H9 (cell line): ENCODE measurements around the gene GCNA. TPM values are rescaled to one million over a fixed set of nuclear protein-coding genes. Genes with fewer than 3 reads are reported as not detected.

Experiments
- DNase-seq: peaks from one replicate; pipeline ENCODE4 v3.0.0-alpha.2; 2017
- H2AFZ ChIP-seq: one replicate; pipeline ENCODE4 v1.6.1; 2013; ENCODE audit warnings: mild to moderate bottlenecking, low read length, control low read depth, moderate library complexity
- H2AK5ac ChIP-seq: 2 replicates; pipeline ENCODE4 v1.6.1; 2013; ENCODE audit warnings: low read length, control low read depth, mixed read lengths; ENCODE audit not compliant: insufficient read length
- H2BK120ac ChIP-seq: one replicate; pipeline ENCODE4 v1.6.1; 2013; ENCODE audit warnings: low read depth, mild to moderate bottlenecking, low read length, control low read depth, inconsistent platforms; ENCODE audit not compliant: poor library complexity, severe bottlenecking
- H2BK12ac ChIP-seq: 2 replicates; pipeline ENCODE4 v1.6.1; 2013; ENCODE audit warnings: low read length, control low read depth, mixed read lengths, low read depth; ENCODE audit not compliant: insufficient read length
- H2BK15ac ChIP-seq: 2 replicates; pipeline ENCODE4 v1.6.1; 2013; ENCODE audit warnings: low read depth, low read length, control low read depth
- H2BK20ac ChIP-seq: one replicate; pipeline ENCODE4 v1.6.1; 2013; ENCODE audit warnings: low read depth, mild to moderate bottlenecking, low read length, control low read depth, inconsistent platforms; ENCODE audit not compliant: poor library complexity, severe bottlenecking
- H2BK5ac ChIP-seq: 2 replicates; pipeline ENCODE4 v1.6.1; 2013; ENCODE audit warnings: low read length, control low read depth, mixed read lengths; ENCODE audit not compliant: insufficient read length
- H3K14ac ChIP-seq: 2 replicates; pipeline ENCODE4 v1.6.1; 2013; ENCODE audit warnings: low read length, control low read depth; ENCODE audit not compliant: insufficient read depth
- H3K18ac ChIP-seq: 2 replicates; pipeline ENCODE4 v1.6.1; 2013; ENCODE audit warnings: low read depth, mild to moderate bottlenecking, mixed read lengths, low read length, control low read depth; ENCODE audit not compliant: insufficient read length
- H3K23ac ChIP-seq: 2 replicates; pipeline ENCODE4 v1.6.1; 2013; ENCODE audit warnings: low read length, control low read depth, mixed read lengths, low read depth; ENCODE audit not compliant: insufficient read length
- H3K23me2 ChIP-seq: 2 replicates; pipeline ENCODE4 v1.6.1; 2013; ENCODE audit warnings: low read depth, mild to moderate bottlenecking, mixed read lengths, low read length, control low read depth; ENCODE audit not compliant: insufficient read length, poor library complexity, severe bottlenecking
- H3K27ac ChIP-seq: 2 replicates; pipeline ENCODE4 v1.5.1; 2013; ENCODE audit warnings: low read length, control low read depth, mixed read lengths, low read depth; ENCODE audit not compliant: insufficient read length
- H3K27me3 ChIP-seq: 2 replicates; pipeline ENCODE4 v1.6.1; 2013; ENCODE audit warnings: low read length, control low read depth, inconsistent platforms; ENCODE audit not compliant: insufficient read depth
- H3K4ac ChIP-seq: 2 replicates; pipeline ENCODE4 v1.6.1; 2013; ENCODE audit warnings: low read depth, mild to moderate bottlenecking, control low read depth, inconsistent platforms, low read length, moderate library complexity
- H3K4me1 ChIP-seq: 2 replicates; pipeline ENCODE4 v1.6.1; 2013; ENCODE audit warnings: low read length, control low read depth, inconsistent platforms; ENCODE audit not compliant: insufficient read depth
- H3K4me2 ChIP-seq: 2 replicates; pipeline ENCODE4 v1.6.1; 2013; ENCODE audit warnings: low read length, control low read depth, mixed read lengths; ENCODE audit not compliant: insufficient read length, insufficient read depth
- H3K56ac ChIP-seq: 2 replicates; pipeline ENCODE4 v1.6.1; 2013; ENCODE audit warnings: low read depth, mild to moderate bottlenecking, mixed read lengths, low read length, control low read depth; ENCODE audit not compliant: insufficient read length
- H3K79me1 ChIP-seq: 2 replicates; pipeline ENCODE4 v1.6.1; 2013; ENCODE audit warnings: low read depth, mild to moderate bottlenecking, moderate library complexity, low read length, control low read depth, inconsistent platforms; ENCODE audit not compliant: insufficient read depth, poor library complexity, severe bottlenecking
- H3K79me2 ChIP-seq: 2 replicates; pipeline ENCODE4 v1.6.1; 2013; ENCODE audit warnings: low read length, control low read depth, inconsistent platforms; ENCODE audit not compliant: insufficient read depth
- H3K9ac ChIP-seq: 2 replicates; pipeline ENCODE4 v1.6.1; 2013; ENCODE audit warnings: low read length, control low read depth, mixed read lengths; ENCODE audit not compliant: insufficient read length; ENCODE audit errors: extremely low read depth
- H3K9me3 ChIP-seq: one replicate; pipeline ENCODE4 v1.6.1; 2013; ENCODE audit warnings: low read depth, low read length, inconsistent platforms; ENCODE audit not compliant: control insufficient read depth
- H3T11ph ChIP-seq: one replicate; pipeline ENCODE4 v1.6.1; 2013; ENCODE audit warnings: mild to moderate bottlenecking, low read length, control low read depth, inconsistent platforms
- H4K20me1 ChIP-seq: one replicate; pipeline ENCODE4 v1.6.1; 2013; ENCODE audit not compliant: control insufficient read depth, insufficient read length, insufficient read depth
- H4K5ac ChIP-seq: 2 replicates; pipeline ENCODE4 v1.6.1; 2013; ENCODE audit warnings: low read depth, mild to moderate bottlenecking, mixed read lengths, low read length, control low read depth; ENCODE audit not compliant: insufficient read length
- H4K8ac ChIP-seq: replicated peaks from 2 replicates; pipeline ENCODE4 v1.6.1; 2013; ENCODE audit warnings: low read length, control low read depth, mixed read lengths, low read depth; ENCODE audit not compliant: insufficient read length
- H4K91ac ChIP-seq: 2 replicates; pipeline ENCODE4 v1.6.1; 2013; ENCODE audit warnings: low read depth, mild to moderate bottlenecking, moderate library complexity, mixed read lengths, low read length, control low read depth; ENCODE audit not compliant: insufficient read length
- H3K27ac Mint-ChIP-seq, 3 experiments: 2 replicates in 2 of 3; 3 replicates in 1 of 3; pipeline ENCODE4 v1.8.0; 2020 to 2021; ENCODE audit warnings: mixed read lengths in 3 of 3, mild to moderate bottlenecking in 1 of 3, moderate library complexity in 1 of 3
- H3K27me3 Mint-ChIP-seq: 2 replicates; pipeline ENCODE4 v1.8.0; 2021; ENCODE audit warnings: low read depth, mild to moderate bottlenecking, moderate library complexity, mixed read lengths
- H3K36me3 Mint-ChIP-seq, 3 experiments: 2 replicates in 2 of 3; 3 replicates in 1 of 3; pipeline ENCODE4 v1.8.0; 2020 to 2021; ENCODE audit warnings: low read depth in 3 of 3, mixed read lengths in 3 of 3; ENCODE audit not compliant: insufficient read depth in 1 of 3
- H3K4me1 Mint-ChIP-seq, 2 experiments: 2 replicates each; pipeline ENCODE4 v1.8.0; 2020; ENCODE audit warnings: mixed read lengths in 2 of 2
- H3K4me3 Mint-ChIP-seq, 2 experiments: 2 replicates in 1 of 2; 3 replicates in 1 of 2; pipeline ENCODE4 v1.8.0; 2020 to 2021; ENCODE audit warnings: mild to moderate bottlenecking in 2 of 2, mixed read lengths in 2 of 2, moderate library complexity in 1 of 2
- H3K9me3 Mint-ChIP-seq, 2 experiments: 2 replicates in 1 of 2; 3 replicates in 1 of 2; pipeline ENCODE4 v1.8.0; 2020; ENCODE audit warnings: mild to moderate bottlenecking in 2 of 2, mixed read lengths in 2 of 2, moderate library complexity in 1 of 2
- WGBS: extraction: QIAGEN DNeasy Blood & Tissue Kit; methylation state at CpG from one replicate; pipeline ENCODE4 v1.1.7; 2013; ENCODE audit warnings: missing lambda C conversion rate, low lambda C conversion rate, mixed read lengths; ENCODE audit not compliant: insufficient read length; ENCODE audit errors: extremely low coverage; 5-methylcytosine and 5-hydroxymethylcytosine counted together
- total RNA-seq: library from RNA; stranded (reverse); gene quantifications from 2 replicates; pipeline ENCODE4 v1.2.1, GENCODE V29; 2021
- TF ChIP-seq, protein P1 (sequence below): fragments of 200-600 bp; sonication (generic); conservative IDR thresholded peaks from 3 replicates; pipeline ENCODE4 v1.8.0; 2021; ENCODE audit warnings: antibody characterized with exemption, mild to moderate bottlenecking

The GCNA gene
- total RNA-seq, 1 experiment from 2014 or later = 0.96 TPM

GRCh38 chrX:71533516-71533850, 44.8 kb upstream of the GCNA start:
- no CpG with 5 or more reads among the region's 12 CpGs for WGBS
- Histone ChIP-seq H3K4ac (no peak overlapping the region), H3K23ac (no peak overlapping the region), H2AFZ (no peak overlapping the region), H3K18ac (no peak overlapping the region), H4K5ac (peak overlapping the region; percentile 94), H3K27ac (peak overlapping the region; percentile 12), H2BK120ac (no peak overlapping the region), H4K91ac (peak overlapping the region; percentile 20), H4K20me1 (no peaks in the 10 kb centered on the region), H3K56ac (peak overlapping the region; percentile 76), H2BK5ac (peak overlapping the region; percentile 83), H2BK20ac (no peak overlapping the region), H3K79me2 (peaks cover 33% of the 10 kb centered on the region; the same call in 1 of the 2 replicates), H3K9ac (peak overlapping the region; percentile 94), H4K8ac (no peak overlapping the region), H3K4me2 (peak overlapping the region; percentile 65), H2BK12ac (no peak overlapping the region), H3K23me2 (peaks cover 8% of the 10 kb centered on the region), H2BK15ac (no peak overlapping the region; the same call in 1 of the 2 replicates), H2AK5ac (no peak overlapping the region), H3K9me3 (peaks cover 36% of the 10 kb centered on the region), H3T11ph (no peak overlapping the region), H3K27me3 (no peaks in the 10 kb centered on the region), H3K14ac (no peak overlapping the region), H3K79me1 (no peaks in the 10 kb centered on the region), H3K4me1 (no peaks in the 10 kb centered on the region; the same call in none of the 2 replicates)
- peak overlapping the region; percentile 92 to 95 for H3K4me3 Mint-ChIP-seq
- H3K9me3 Mint-ChIP-seq = peaks cover 68 to 72% of the 10 kb centered on the region in 2 experiments
- peaks cover 2% of the 10 kb centered on the region; the same call in 1 of the 2 replicates for H3K27me3 Mint-ChIP-seq
- DNase-seq = no peak
- H3K4me1 Mint-ChIP-seq = peaks cover 10 to 24% of the 10 kb centered on the region in 2 experiments
- peaks cover 15 to 44% (median 29%) of the 10 kb centered on the region in 3 experiments for H3K36me3 Mint-ChIP-seq
- peak overlapping the region; percentile 88 to 99 (median 97) for H3K27ac Mint-ChIP-seq
- TF ChIP-seq, protein P1, sequence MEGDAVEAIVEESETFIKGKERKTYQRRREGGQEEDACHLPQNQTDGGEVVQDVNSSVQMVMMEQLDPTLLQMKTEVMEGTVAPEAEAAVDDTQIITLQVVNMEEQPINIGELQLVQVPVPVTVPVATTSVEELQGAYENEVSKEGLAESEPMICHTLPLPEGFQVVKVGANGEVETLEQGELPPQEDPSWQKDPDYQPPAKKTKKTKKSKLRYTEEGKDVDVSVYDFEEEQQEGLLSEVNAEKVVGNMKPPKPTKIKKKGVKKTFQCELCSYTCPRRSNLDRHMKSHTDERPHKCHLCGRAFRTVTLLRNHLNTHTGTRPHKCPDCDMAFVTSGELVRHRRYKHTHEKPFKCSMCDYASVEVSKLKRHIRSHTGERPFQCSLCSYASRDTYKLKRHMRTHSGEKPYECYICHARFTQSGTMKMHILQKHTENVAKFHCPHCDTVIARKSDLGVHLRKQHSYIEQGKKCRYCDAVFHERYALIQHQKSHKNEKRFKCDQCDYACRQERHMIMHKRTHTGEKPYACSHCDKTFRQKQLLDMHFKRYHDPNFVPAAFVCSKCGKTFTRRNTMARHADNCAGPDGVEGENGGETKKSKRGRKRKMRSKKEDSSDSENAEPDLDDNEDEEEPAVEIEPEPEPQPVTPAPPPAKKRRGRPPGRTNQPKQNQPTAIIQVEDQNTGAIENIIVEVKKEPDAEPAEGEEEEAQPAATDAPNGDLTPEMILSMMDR = no peak
